HG03095 (cell line): Measurements from ENCODE around the gene TTC36.
"Not testable (repeated sequence)": the region's sequence is repeated elsewhere in the genome, so short reads cannot be mapped to it uniquely, and the experiment has no call there.

ENCODE experiments used
- ATAC-seq: cut with Tn5 transposase; IDR thresholded peaks from one replicate; pipeline ENCODE4 v1.9.1; 2021; ENCODE audit warnings: moderate library complexity; ENCODE audit not compliant: unreplicated experiment

TTC36 gene

DNA sequence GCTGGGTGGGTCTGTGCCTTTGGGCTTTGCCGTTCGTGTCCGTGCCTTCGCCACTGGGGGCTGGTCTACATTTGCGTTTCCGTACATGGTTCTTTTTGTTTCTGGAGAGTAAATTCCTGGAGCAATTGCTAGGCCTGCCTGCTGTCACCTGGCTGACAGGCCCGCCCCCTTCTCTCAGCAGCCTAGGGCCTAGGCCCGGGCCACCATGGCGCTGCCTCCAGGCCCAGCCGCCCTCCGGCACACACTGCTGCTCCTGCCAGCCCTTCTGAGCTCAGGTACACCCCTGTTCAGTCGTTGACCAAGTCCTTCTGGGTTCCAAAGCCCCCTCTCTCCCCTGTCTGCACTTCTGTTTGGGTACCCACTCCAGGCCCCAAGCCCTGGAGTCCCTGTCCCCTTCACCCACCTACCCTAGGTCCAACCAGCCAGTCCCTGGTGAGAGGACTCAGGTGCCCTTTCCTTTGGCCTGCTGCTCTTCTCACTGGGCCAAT is 4.4 kb downstream of the TTC36 start:
- ATAC-seq = no peak

DNA sequence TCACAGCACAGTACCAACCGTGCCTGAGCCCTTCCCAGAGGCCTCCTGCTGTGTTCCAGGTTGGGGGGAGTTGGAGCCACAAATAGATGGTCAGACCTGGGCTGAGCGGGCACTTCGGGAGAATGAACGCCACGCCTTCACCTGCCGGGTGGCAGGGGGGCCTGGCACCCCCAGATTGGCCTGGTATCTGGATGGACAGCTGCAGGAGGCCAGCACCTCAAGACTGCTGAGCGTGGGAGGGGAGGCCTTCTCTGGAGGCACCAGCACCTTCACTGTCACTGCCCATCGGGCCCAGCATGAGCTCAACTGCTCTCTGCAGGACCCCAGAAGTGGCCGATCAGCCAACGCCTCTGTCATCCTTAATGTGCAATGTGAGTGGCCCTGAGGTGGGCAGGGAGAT is 4.8 kb downstream of the TTC36 start:
- ATAC-seq = no peak

DNA sequence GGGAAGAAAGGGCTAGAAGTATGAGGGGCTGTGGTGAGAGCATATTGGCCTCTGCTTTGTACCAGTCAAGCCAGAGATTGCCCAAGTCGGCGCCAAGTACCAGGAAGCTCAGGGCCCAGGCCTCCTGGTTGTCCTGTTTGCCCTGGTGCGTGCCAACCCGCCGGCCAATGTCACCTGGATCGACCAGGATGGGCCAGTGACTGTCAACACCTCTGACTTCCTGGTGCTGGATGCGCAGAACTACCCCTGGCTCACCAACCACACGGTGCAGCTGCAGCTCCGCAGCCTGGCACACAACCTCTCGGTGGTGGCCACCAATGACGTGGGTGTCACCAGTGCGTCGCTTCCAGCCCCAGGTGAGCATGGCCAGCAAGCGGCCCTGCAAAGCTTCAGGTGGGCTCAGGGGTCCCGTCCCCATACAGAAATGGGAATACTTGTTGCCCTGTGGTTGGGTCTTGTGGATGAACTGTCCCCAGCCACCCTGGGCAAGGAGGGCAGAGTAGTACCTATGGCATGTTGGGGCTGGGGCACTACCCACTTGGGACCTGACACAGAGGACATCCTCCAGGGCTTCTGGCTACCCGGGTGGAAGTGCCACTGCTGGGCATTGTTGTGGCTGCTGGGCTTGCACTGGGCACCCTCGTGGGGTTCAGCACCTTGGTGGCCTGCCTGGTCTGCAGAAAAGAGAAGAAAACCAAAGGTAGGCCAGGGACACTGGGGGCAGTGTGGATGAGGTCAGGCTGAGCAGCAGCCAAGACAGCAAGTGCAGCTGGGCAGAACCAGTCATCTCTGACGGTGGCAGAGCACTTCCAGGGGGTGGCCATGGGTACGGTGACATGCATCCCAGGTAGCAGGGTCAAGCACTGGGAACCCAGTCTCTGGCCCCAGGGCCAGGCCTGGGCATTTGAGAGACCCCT is 5.8 kb downstream of the TTC36 start:
- no peak for ATAC-seq

GRCh38 chr11:118533769-118534729 is 6.8 kb downstream of the TTC36 start:
- no peak for ATAC-seq

GRCh38 chr11:118535261-118535660 is 8.0 kb downstream of the TTC36 start:
- ATAC-seq = no peak

DNA sequence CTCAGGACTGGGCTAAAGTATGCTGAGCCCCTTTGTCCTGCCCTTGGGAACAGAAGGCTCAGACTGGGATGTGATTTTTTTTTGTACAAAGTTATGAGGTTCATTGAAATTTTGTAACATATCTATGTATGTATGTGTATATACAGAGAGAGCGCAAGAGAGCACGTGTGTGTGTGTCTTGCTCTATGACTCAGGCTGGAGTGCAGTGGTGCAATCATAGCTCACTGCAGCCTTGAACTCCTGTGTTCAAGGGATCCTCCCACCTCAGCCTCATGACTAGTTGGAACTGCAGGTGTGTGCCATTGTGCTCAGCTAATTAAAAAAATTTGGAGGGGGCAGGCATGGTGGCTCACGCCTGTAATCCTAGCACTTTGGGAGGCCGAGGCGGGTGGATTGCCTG is 9.5 kb downstream of the TTC36 start:
- ATAC-seq = no peak

GRCh38 chr11:118537409-118537980 is 10.2 kb downstream of the TTC36 start:
- no peak for ATAC-seq

GRCh38 chr11:118544010-118544646 is 16.9 kb downstream of the TTC36 start:
- no peak for ATAC-seq

DNA sequence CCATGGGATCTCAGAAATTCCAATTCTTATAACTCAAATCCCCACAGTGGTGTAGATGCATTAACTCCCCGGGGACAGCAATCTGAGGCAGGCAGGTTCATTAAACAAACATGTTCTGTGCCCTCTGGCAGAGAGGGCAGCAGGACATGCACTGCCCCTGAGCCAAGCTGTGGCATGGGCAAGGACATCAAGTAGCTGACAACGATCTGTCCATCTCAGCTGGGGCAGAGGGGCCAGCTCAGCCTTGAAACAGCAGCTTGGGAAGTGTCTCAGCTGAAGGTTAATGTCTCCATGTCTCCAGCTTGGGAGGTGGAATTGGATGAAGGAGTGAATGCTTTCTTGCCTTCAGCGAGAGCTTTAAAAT is 17.4 kb downstream of the TTC36 start:
- no peak for ATAC-seq

DNA sequence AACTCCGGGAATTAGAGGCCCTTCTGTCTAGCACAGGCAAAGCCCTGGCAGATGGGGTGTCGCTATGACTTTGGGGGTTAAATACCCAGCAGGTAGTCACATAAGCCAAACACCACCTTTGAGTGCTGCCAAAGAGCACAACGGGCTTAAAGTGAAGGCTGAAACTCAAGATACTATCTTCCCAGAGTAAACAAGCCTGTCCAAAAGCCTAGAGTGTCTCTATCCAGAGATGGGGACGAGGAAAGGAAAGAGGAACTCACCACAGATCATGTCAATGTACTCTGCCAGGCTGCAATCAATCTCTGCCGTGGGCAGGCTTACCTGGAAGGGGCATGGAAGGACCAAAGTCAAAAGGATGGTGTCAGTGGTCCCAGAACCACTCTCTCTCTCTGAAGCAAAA is 18.3 kb downstream of the TTC36 start:
- no peak for ATAC-seq

DNA sequence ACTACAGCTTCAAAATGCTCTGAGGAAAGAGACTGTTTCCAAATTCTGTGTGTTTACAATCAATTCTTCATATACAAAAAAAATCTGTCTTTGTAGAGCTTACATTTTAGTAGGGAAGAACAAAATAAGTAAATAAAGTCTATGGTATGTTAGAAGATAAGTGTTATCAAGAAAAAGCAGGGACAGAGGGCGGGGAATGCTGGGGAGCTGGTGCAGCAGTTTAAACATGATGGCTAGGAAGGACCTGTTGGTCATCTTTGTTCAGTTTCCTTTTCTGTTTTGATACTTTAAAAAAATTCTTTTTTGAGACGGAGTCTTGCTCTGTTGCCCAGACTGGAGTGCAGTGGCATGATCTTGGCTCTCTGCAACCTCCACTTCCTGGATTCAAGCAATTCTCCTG is 19.9 kb downstream of the TTC36 start:
- ATAC-seq = no peak

DNA sequence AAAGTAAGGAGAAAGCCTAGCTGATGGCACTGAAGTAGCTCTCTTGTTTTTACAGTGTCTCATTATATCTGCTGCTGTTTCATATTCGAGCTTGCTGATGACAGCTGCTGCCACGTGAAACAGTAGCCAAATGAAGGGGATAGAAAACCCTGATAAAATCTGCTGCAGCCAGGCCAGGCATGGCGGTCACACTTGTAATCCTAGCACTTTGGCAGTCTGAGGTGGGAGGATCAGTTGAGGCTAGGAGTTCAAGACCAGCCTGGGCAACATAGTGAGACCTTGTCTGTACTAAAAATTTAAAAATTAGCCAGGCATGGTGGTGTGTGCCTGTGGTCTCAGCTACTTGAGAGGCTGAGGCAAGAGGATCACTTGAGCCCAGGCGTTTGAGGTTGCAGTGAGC is 25.1 kb downstream of the TTC36 start:
- no peak for ATAC-seq

GRCh38 chr11:118560806-118561205 is 33.5 kb downstream of the TTC36 start:
- no peak for ATAC-seq

- no peak for ATAC-seq
Measured at GRCh38 chr11:118565051-118565450, 37.8 kb downstream of the TTC36 start.

DNA sequence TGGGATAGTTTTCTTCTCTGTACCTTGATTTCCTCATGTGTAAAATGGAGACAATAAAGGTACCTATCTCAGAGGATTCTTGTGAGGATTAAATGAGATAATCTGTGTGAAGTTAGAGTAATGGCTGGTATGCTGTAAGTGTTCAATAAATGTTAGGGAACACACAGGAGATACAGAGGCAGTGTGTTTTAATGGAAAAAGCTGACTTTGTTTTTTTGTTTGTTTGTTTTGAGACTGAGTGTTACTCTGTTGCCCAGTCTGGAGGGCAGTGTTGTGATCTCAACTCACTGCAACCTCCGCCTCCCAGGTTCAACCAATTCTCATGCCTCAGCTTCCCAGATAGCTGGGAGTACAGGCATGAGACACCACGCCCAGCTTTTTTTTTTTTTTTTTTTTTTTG is 42.4 kb downstream of the TTC36 start:
- ATAC-seq = no peak

DNA sequence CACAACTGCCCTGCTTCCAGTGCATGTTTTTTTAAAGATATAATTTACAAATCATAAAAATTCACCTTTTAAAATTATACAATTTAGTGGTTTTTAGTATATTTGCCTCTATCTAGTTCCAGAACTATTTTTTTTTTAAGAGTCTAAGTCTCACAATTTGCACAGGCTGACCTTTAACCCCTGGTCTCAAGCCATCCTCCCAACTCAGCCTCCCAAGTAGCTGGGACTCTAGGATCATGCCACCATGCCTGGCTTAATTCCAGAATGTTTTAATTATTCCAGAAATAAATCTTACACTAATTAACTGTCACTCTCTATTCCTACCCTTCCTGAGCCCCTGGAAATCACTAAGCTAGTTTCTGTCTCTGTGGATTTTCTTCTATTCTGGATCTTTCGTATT is 43.5 kb downstream of the TTC36 start:
- ATAC-seq = no peak

- not testable (repeated sequence) for ATAC-seq
Measured at GRCh38 chr11:118571701-118572060, 44.4 kb downstream of the TTC36 start.

GRCh38 chr11:118572061-118572980 is 45.0 kb downstream of the TTC36 start, which contains the start of gene ARCN1:
ARCN1 (plus strand) TSS chr11:118572409; CDS start chr11:118572548, 139 bp downstream.
- no peak for ATAC-seq

DNA sequence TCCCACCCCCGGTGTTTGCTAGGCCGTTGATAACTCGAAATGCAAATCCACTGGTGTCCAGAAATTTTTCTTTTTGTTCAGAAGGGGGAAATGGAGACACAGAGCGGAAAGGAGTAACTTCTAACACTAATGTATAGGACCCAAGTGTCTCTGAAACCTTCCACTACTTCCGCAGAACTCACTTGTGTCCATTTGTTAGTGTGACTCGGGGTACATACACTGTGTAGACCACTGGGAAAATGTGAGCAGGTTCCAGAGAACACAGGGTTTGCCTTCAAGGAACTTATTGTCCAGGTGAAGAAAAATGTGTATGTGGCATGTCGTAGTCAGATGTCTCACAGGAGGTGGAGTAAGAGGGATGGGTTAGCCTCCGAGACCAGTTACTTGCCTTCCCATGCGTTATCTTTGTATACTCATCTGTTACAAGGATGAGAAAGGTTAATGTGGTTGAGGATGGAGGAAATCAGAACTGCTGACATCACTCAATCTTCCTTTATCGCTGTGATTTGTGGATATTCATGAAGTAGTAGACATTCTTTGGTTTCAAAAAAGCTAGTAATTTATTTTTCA is 45.8 kb downstream of the TTC36 start:
- ATAC-seq = no peak
